Head of caudate nucleus (tissue), 42 donors: ENCODE results near the gene CLEC4G.

Experiments used
- DNase-seq, 42 donors: peaks; one replicate each; pipeline versions ENCODE4 v3.0.0 to v3.0.0-alpha.2; 2020 to 2021; ENCODE audit warnings: mixed read lengths in 7 of 42
- intact Hi-C: fragments of 100-400 bp; cut with DNase I; formaldehyde crosslinking; loops from one replicate; pipeline ENCODE4 v1.15.0; 2022

Gene CLEC4G

GRCh38 chr19:7701654-7702457 lies 30.1 kb downstream of the CLEC4G start, which contains the start of gene FCER2:
Gene FCER2 (minus strand): TSS chr19:7702131. CDS start chr19:7699760, 2,371 bp downstream.
- DNase-seq: no peak
- intact Hi-C loops: no loop called here

GRCh38 chr19:7701049-7701653 lies 30.8 kb downstream of the CLEC4G start:
- intact Hi-C loops: no loop called here
- DNase-seq: no peak

- intact Hi-C loops: no loop called here
- DNase-seq: no peak
These were observed 32.2 kb downstream of the CLEC4G start for GRCh38 chr19:7699417-7700401.

- no peak for DNase-seq
- intact Hi-C loops: no loop called here
These were observed 32.9 kb downstream of the CLEC4G start for GRCh38 chr19:7699003-7699402.

GRCh38 chr19:7698583-7698982 lies 33.3 kb downstream of the CLEC4G start:
- intact Hi-C loops: no loop called here
- no peak for DNase-seq

GRCh38 chr19:7697721-7698287 lies 34.1 kb downstream of the CLEC4G start:
- no peak for DNase-seq
- intact Hi-C loops: no loop called here

GRCh38 chr19:7694499-7694898 lies 37.4 kb downstream of the CLEC4G start:
- no peak for DNase-seq
- intact Hi-C loops: no loop called here

- no peak for DNase-seq
- intact Hi-C loops: no loop called here
These were observed 39.4 kb downstream of the CLEC4G start for GRCh38 chr19:7692417-7693088.

- intact Hi-C loops: no loop called here
These were observed 40.4 kb downstream of the CLEC4G start for GRCh38 chr19:7691497-7691896.

GRCh38 chr19:7690779-7691258 lies 41.1 kb downstream of the CLEC4G start:
- intact Hi-C loops: no loop called here
- DNase-seq: no peak

More at GRCh38 chr19:7691497-7691896, 40.4 kb downstream of the CLEC4G start:
- no peak for DNase-seq

GRCh38 chr19:7689165-7689564 lies 42.7 kb downstream of the CLEC4G start:
- intact Hi-C loops: no loop called here

GRCh38 chr19:7687177-7687576 lies 44.7 kb downstream of the CLEC4G start:
- intact Hi-C loops: no loop called here
- no peak for DNase-seq

More at GRCh38 chr19:7689165-7689564, 42.7 kb downstream of the CLEC4G start:
- no peak for DNase-seq

GRCh38 chr19:7685546-7686445 lies 46.1 kb downstream of the CLEC4G start:
- intact Hi-C loops: no loop called here
- no peak for DNase-seq

- peak in 34 of 42 donors; percentile 4 to 67 (median 42) for DNase-seq
- intact Hi-C loops: loop anchor here (5.0 kb wide), 1 partner anchor 115 kb away; no protein-coding TSS in a partner anchor
These were observed 49.6 kb downstream of the CLEC4G start for GRCh38 chr19:7682175-7682855.

GRCh38 chr19:7681340-7682174 lies 50.4 kb downstream of the CLEC4G start:
- peak; percentile 57 to 93 (median 78) for DNase-seq
- intact Hi-C loops: loop anchor here (2.0 to 5.0 kb wide), 2 partner anchors 114 to 221 kb away; partner anchors contain the start of gene MAP2K7
